HG02571 (cell line): ENCODE measurements around the gene KIF23.

Experiments
- ATAC-seq: cut with Tn5 transposase; IDR thresholded peaks from one replicate; pipeline ENCODE4 v1.9.1; 2021; ENCODE audit warnings: mild to moderate bottlenecking, moderate library complexity; ENCODE audit not compliant: unreplicated experiment

KIF23 gene

GRCh38 chr15:69394556-69395282, 19.4 kb upstream of the KIF23 start:
- ATAC-seq, result peak; percentile 89

GRCh38 chr15:69395460-69395859, 18.7 kb upstream of the KIF23 start:
- ATAC-seq, result no peak

GRCh38 chr15:69395991-69396390, 18.2 kb upstream of the KIF23 start:
- no peak for ATAC-seq

- ATAC-seq, result no peak
Measured at GRCh38 chr15:69398491-69398891, 15.7 kb upstream of the KIF23 start.

GRCh38 chr15:69400850-69401249, 13.3 kb upstream of the KIF23 start:
- ATAC-seq, result no peak

GRCh38 chr15:69402816-69403215, 11.3 kb upstream of the KIF23 start:
- ATAC-seq, result no peak

GRCh38 chr15:69403594-69403993, 10.6 kb upstream of the KIF23 start:
- ATAC-seq, result no peak

- ATAC-seq, result no peak
Measured at GRCh38 chr15:69405110-69405509, 9.0 kb upstream of the KIF23 start.

GRCh38 chr15:69407719-69408400, 6.3 kb upstream of the KIF23 start:
- no peak for ATAC-seq

GRCh38 chr15:69408841-69409240, 5.3 kb upstream of the KIF23 start:
- ATAC-seq, result no peak

GRCh38 chr15:69410248-69410874, 3.8 kb upstream of the KIF23 start:
- ATAC-seq, result no peak

- ATAC-seq, result no peak
Measured at GRCh38 chr15:69412274-69412673, 1.9 kb upstream of the KIF23 start.

- no peak for ATAC-seq
Measured at GRCh38 chr15:69412701-69413100, 1.4 kb upstream of the KIF23 start.

- peak; percentile 26 for ATAC-seq
Measured at GRCh38 chr15:69414701-69415167, 585 bp downstream of the KIF23 start.

GRCh38 chr15:69415381-69415780, 1.2 kb downstream of the KIF23 start:
- ATAC-seq, result no peak

- ATAC-seq, result no peak
Measured at GRCh38 chr15:69417581-69417980, 3.4 kb downstream of the KIF23 start.

GRCh38 chr15:69421498-69421897, 7.3 kb downstream of the KIF23 start:
- ATAC-seq, result no peak

GRCh38 chr15:69422336-69422895, 8.3 kb downstream of the KIF23 start:
- no peak for ATAC-seq

GRCh38 chr15:69424001-69424400, 9.9 kb downstream of the KIF23 start:
- ATAC-seq, result no peak

- ATAC-seq, result no peak
Measured at GRCh38 chr15:69424748-69425413, 10.7 kb downstream of the KIF23 start.

GRCh38 chr15:69433831-69434230, 19.7 kb downstream of the KIF23 start:
- ATAC-seq, result no peak
